ENCODE results near the gene RNF125.
A peak's percentile ranks its signal among the peaks of the same experiment; 100 is the strongest.

Gene RNF125

GRCh38 chr18:32048507-32049091, 30.0 kb downstream of the RNF125 start:
- Histone ChIP-seq H3K36me3 (ENCODE audit: insufficient read depth, insufficient read length, low read length) (no peaks in the 10 kb centered on the region), H3K27me3 (ENCODE audit: insufficient read depth, insufficient read length) (no peaks in the 10 kb centered on the region), H3K9ac (ENCODE audit: insufficient read length, low read depth) (no peak overlapping the region), H3K4me3 (ENCODE audit: insufficient read length, low read depth) (no peak overlapping the region), H3K4me1 (ENCODE audit: insufficient read depth, insufficient read length) (no peaks in the 10 kb centered on the region), H3K9me3 (ENCODE audit: insufficient read depth, low read length) (no peaks in the 10 kb centered on the region)
- DNase-seq (ENCODE audit: low read depth, low spot score), result peak; percentile 0
- TF ChIP-seq ZNF274 (IDR thresholded peaks at IDR 0.05; ENCODE audit: low read depth, low read length) (no peak), YY1 (IDR thresholded peaks at IDR 0.05; ENCODE audit: insufficient read depth, insufficient read length) (no peak), SUZ12 (IDR thresholded peaks at IDR 0.05; ENCODE audit: extremely low read depth, insufficient read depth, insufficient read length) (no peak)

- DNase-seq (ENCODE audit: low read depth, low spot score), result no peak
- Histone ChIP-seq H3K27me3 (ENCODE audit: insufficient read depth, insufficient read length) (no peaks in the 10 kb centered on the region), H3K9ac (ENCODE audit: insufficient read length, low read depth) (no peak overlapping the region), H3K9me3 (ENCODE audit: insufficient read depth, low read length) (no peaks in the 10 kb centered on the region), H3K36me3 (ENCODE audit: insufficient read depth, insufficient read length, low read length) (no peaks in the 10 kb centered on the region), H3K4me3 (ENCODE audit: insufficient read length, low read depth) (no peak overlapping the region), H3K4me1 (ENCODE audit: insufficient read depth, insufficient read length) (no peaks in the 10 kb centered on the region)
- TF ChIP-seq SUZ12 (IDR thresholded peaks at IDR 0.05; ENCODE audit: extremely low read depth, insufficient read depth, insufficient read length), result no peak
- no peak for TF ChIP-seq YY1 (IDR thresholded peaks at IDR 0.05; ENCODE audit: insufficient read depth, insufficient read length)
- TF ChIP-seq ZNF274 (IDR thresholded peaks at IDR 0.05; ENCODE audit: low read depth, low read length), result no peak
Measured at GRCh38 chr18:32049393-32050171, 31.0 kb downstream of the RNF125 start.

GRCh38 chr18:32056613-32057358, 38.2 kb downstream of the RNF125 start:
- Histone ChIP-seq H3K36me3 (ENCODE audit: insufficient read depth, insufficient read length, low read length) (no peaks in the 10 kb centered on the region), H3K9ac (ENCODE audit: insufficient read length, low read depth) (no peak overlapping the region), H3K4me1 (ENCODE audit: insufficient read depth, insufficient read length) (no peaks in the 10 kb centered on the region), H3K9me3 (ENCODE audit: insufficient read depth, low read length) (no peaks in the 10 kb centered on the region), H3K27me3 (ENCODE audit: insufficient read depth, insufficient read length) (no peaks in the 10 kb centered on the region), H3K4me3 (ENCODE audit: insufficient read length, low read depth) (no peak overlapping the region)
- TF ChIP-seq ZNF274 (IDR thresholded peaks at IDR 0.05; ENCODE audit: low read depth, low read length) (no peak), SUZ12 (IDR thresholded peaks at IDR 0.05; ENCODE audit: extremely low read depth, insufficient read depth, insufficient read length) (no peak), YY1 (IDR thresholded peaks at IDR 0.05; ENCODE audit: insufficient read depth, insufficient read length) (no peak)
- DNase-seq (ENCODE audit: low read depth, low spot score), result no peak

GRCh38 chr18:32057624-32058165, 39.1 kb downstream of the RNF125 start:
- Histone ChIP-seq H3K9me3 (ENCODE audit: insufficient read depth, low read length) (no peaks in the 10 kb centered on the region), H3K9ac (ENCODE audit: insufficient read length, low read depth) (no peak overlapping the region), H3K4me1 (ENCODE audit: insufficient read depth, insufficient read length) (no peaks in the 10 kb centered on the region), H3K4me3 (ENCODE audit: insufficient read length, low read depth) (no peak overlapping the region), H3K27me3 (ENCODE audit: insufficient read depth, insufficient read length) (no peaks in the 10 kb centered on the region), H3K36me3 (ENCODE audit: insufficient read depth, insufficient read length, low read length) (no peaks in the 10 kb centered on the region)
- DNase-seq (ENCODE audit: low read depth, low spot score), result peak; percentile 23
- TF ChIP-seq YY1 (IDR thresholded peaks at IDR 0.05; ENCODE audit: insufficient read depth, insufficient read length) (no peak), SUZ12 (IDR thresholded peaks at IDR 0.05; ENCODE audit: extremely low read depth, insufficient read depth, insufficient read length) (no peak), ZNF274 (IDR thresholded peaks at IDR 0.05; ENCODE audit: low read depth, low read length) (no peak)

- H3K9ac ChIP-seq (ENCODE audit: insufficient read length, low read depth), result no peak overlapping the region
- no peaks in the 10 kb centered on the region for H3K36me3 ChIP-seq (ENCODE audit: insufficient read depth, insufficient read length, low read length)
- no peak for DNase-seq (ENCODE audit: low read depth, low spot score)
- no peak overlapping the region for H3K4me3 ChIP-seq (ENCODE audit: insufficient read length, low read depth)
- H3K27me3 ChIP-seq (ENCODE audit: insufficient read depth, insufficient read length), result no peaks in the 10 kb centered on the region
- TF ChIP-seq ZNF274 (IDR thresholded peaks at IDR 0.05; ENCODE audit: low read depth, low read length) (no peak), SUZ12 (IDR thresholded peaks at IDR 0.05; ENCODE audit: extremely low read depth, insufficient read depth, insufficient read length) (no peak), YY1 (IDR thresholded peaks at IDR 0.05; ENCODE audit: insufficient read depth, insufficient read length) (no peak)
- no peaks in the 10 kb centered on the region for H3K9me3 ChIP-seq (ENCODE audit: insufficient read depth, low read length)
- no peaks in the 10 kb centered on the region for H3K4me1 ChIP-seq (ENCODE audit: insufficient read depth, insufficient read length)
Measured at GRCh38 chr18:32060026-32060425, 41.4 kb downstream of the RNF125 start.

- H3K4me3 ChIP-seq (ENCODE audit: insufficient read length, low read depth), result no peak overlapping the region
- H3K27me3 ChIP-seq (ENCODE audit: insufficient read depth, insufficient read length), result no peaks in the 10 kb centered on the region
- H3K36me3 ChIP-seq (ENCODE audit: insufficient read depth, insufficient read length, low read length), result no peaks in the 10 kb centered on the region
- H3K9ac ChIP-seq (ENCODE audit: insufficient read length, low read depth), result no peak overlapping the region
- no peaks in the 10 kb centered on the region for H3K9me3 ChIP-seq (ENCODE audit: insufficient read depth, low read length)
- no peak for DNase-seq (ENCODE audit: low read depth, low spot score)
- TF ChIP-seq SUZ12 (IDR thresholded peaks at IDR 0.05; ENCODE audit: extremely low read depth, insufficient read depth, insufficient read length) (no peak), ZNF274 (IDR thresholded peaks at IDR 0.05; ENCODE audit: low read depth, low read length) (no peak), YY1 (IDR thresholded peaks at IDR 0.05; ENCODE audit: insufficient read depth, insufficient read length) (no peak)
- no peaks in the 10 kb centered on the region for H3K4me1 ChIP-seq (ENCODE audit: insufficient read depth, insufficient read length)
Measured at GRCh38 chr18:32067375-32068167, 48.9 kb downstream of the RNF125 start.

Measured in NT2/D1 (cell line).